GM19468 (cell line): ENCODE results near the gene SPATS2L.
A peak's percentile ranks its signal among the peaks of the same experiment; 100 is the strongest.

Source experiments
- ATAC-seq: cut with Tn5 transposase; IDR thresholded peaks from one replicate; pipeline ENCODE4 v1.9.1; 2021; ENCODE audit warnings: mild to moderate bottlenecking, moderate library complexity, moderate number of reproducible peaks; ENCODE audit not compliant: unreplicated experiment; ENCODE audit errors: extremely low read depth

Gene SPATS2L

GRCh38 chr2:200453853-200454534 lies 147.5 kb downstream of the SPATS2L start:
- ATAC-seq = no peak

DNA sequence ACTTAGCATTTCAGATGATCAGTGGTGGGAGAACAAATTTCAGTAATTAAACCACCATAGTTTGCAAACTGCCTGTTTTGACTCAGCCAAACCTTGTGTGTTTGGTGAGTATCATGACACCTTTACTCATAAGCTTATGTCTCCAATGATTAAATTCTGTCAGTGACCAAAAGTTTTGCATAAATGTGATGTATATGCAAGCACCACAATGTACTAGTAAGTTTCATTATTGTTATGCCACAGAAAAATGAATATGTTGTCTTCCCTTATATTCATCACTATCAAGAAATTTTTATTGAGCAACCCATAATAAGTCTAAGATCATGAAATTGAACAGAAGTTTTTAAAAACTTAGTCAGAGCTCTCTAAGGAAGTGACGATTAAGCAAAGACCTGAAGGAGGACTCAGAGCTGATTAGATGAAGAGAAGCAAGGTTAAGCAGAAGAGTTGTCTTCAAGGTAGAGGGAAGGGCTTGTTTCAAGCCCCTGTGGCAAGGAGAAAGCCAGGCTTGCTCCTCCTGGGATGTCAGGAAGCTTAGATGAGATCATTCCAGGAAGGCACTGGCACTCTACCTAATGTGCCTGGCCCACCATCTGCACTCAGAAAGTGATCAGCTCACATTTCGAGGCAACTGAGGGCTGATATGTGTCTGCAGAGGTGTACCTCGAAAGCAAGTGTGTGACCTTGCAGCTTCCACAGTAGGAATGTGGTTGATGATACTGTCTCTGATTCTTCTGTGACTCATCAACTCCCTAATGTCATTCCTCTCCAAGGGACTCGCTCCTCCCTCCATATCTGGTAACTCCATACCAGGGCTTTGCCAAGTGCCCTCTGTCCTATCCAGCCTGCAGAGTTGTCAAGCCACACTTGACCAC lies 148.7 kb downstream of the SPATS2L start:
- peak; percentile 76 for ATAC-seq

DNA sequence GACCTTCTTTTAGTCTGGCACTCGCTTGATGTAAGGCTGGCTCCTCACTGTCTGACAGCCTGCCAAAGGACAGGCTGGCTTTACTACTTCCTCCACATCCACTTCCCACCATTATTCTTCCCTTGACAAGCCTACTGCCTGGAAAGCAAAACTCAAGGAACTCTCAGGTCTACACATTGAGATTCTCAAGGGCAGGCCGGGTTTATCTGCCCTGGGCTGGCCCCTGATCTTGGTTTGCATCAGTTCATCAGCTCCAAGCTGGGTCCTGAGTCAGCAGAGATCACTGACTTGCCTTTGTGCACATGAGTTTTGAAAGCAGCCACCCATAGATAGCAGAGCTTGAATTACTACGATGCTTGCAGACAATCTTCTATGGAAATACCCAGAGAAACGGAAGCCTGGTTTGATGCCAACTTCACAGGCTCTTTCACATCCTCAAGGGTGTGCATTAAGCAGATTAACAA lies 149.5 kb downstream of the SPATS2L start:
- ATAC-seq = peak; percentile 48

DNA sequence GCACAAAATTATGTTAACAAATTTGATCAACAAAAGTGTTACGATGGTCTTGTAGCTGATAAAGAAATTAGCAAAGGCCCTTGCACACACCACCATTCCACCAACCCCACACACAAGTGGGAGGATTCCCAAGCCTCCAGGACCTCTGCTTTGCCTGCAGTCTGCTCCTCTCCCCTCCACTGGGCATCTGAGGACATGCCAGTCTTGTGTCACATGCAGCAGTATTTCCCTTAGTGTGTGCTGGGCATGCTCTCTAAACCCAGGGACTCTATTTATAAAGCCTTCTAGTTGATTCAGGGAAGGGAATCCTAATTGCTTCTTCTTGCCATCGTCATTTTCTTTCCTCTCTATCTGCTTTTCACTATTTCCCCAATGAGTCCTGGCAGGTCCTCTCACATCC lies 150.1 kb downstream of the SPATS2L start:
- ATAC-seq = no peak

DNA sequence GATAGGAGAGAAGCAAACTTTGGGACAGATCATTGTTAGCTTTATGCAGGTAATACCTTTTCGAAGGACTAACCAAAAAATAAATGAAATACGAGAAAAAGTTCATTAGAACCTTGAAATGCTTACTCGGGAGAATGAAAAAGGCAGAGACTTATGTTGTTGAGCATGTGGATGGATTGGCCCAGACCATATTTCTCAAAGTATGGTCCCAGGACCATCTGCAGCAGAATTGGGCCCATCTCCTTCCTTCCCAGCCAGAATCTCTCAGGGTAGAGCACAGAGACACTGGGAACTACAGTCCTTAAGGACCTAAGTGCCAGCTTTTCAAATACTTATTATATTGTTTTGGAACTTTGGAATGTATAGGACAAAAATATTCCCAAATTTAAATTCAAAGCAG lies 152.6 kb downstream of the SPATS2L start:
- ATAC-seq = no peak

DNA sequence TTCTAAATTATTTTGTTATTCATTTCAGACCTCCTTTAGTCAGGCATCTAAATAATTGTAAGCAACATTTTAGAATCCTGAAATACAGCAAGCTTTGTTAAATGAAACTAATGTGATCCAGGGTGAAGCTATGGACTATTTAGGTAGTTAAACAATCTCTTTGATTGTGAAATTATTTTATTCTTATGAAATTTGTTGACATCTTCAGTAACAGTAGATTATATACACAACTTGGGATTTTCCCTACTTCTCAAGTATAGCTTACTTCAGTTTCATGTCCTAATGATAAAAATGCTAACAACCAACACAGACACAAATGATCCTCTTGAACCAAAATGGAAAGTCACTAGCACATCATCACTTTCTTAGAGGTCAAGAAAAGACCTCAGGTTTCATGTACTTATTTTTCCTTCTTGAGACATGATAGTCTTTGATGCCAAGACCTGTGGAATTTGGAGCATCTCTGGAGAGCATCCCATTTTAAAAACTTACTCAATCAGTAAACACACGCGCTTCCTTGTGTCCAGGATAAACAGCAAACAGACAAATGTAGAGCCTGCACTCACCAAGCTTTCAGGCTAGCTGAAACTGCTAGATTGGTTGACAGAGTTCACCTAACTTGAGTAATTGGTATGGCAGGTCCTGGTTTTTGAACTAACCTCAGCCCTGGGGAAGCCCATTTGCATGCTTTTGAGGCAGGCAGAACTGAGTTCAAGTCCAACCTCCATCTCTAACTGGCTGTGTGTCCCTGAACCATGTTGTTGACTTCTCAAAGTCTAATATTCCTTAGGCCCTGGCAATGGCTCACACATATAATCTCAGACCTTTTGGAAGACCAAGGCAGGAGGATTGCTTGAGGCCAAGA lies 155.6 kb downstream of the SPATS2L start:
- no peak for ATAC-seq

DNA sequence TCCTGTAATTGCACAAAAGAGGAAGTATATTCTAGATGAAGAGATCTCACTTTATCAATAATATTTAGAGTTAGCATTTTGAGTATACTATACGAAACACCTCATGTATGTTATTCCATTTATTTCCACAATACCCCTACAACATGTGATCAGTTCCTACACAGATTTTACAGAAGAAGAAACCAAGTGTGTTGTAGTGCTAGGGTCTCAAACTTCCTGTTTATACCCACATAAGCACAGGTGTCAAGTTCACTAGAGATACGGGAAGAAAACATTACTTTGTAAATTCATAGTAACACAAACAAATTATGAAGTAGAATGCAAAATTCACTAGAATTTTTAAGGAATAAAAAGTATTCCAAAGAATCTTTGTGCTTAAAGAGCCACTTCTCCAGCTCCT lies 157.0 kb downstream of the SPATS2L start:
- no peak for ATAC-seq

- no peak for ATAC-seq
These were observed 160.2 kb downstream of the SPATS2L start for GRCh38 chr2:200466425-200467418.

- ATAC-seq = no peak
These were observed 161.6 kb downstream of the SPATS2L start for GRCh38 chr2:200467806-200468681.

GRCh38 chr2:200469708-200470211 lies 163.3 kb downstream of the SPATS2L start:
- no peak for ATAC-seq

DNA sequence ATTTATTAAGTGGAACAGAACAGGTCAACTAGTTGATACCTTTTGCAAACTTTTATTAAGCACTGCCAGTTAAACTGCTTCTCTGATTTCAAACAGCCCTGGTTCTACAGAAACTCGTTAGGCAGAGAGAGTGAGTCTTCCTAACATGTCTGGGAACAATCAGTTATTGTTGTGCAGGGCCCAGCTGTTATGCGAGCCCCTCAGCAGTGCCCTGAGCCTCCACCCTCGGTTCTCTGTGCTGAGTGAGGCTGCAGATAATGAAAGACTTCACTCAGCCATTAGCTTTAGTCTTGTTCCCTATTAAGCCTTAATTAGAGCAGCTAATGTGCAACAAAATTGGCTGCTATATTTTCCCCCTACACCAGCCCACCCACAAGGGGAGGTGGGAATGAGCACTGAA lies 163.7 kb downstream of the SPATS2L start:
- no peak for ATAC-seq

DNA sequence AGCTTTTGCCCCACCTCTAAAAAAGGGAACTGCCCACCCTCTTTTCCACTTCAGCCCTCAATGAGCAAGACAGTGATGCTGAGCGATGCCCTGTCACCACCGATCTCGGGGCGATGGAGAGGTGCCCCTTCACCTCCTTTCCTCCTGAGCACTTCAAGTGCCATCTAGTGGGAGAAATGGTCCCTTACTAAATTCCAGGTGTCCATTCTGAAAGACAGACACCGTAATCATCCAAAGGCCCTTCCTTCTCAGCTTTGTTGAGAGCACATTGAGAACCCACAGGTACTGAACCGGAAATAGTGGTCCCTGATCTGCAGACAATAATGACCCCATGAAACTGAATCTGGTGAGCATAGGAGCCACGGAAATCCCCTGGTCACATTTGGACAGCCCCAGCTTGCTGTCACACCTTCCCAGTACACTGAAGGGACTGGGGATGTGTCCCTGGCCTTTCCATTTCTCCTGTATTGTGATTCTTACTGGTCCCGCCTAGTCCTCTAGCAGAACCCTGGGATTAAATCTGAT lies 164.9 kb downstream of the SPATS2L start:
- peak; percentile 69 for ATAC-seq

DNA sequence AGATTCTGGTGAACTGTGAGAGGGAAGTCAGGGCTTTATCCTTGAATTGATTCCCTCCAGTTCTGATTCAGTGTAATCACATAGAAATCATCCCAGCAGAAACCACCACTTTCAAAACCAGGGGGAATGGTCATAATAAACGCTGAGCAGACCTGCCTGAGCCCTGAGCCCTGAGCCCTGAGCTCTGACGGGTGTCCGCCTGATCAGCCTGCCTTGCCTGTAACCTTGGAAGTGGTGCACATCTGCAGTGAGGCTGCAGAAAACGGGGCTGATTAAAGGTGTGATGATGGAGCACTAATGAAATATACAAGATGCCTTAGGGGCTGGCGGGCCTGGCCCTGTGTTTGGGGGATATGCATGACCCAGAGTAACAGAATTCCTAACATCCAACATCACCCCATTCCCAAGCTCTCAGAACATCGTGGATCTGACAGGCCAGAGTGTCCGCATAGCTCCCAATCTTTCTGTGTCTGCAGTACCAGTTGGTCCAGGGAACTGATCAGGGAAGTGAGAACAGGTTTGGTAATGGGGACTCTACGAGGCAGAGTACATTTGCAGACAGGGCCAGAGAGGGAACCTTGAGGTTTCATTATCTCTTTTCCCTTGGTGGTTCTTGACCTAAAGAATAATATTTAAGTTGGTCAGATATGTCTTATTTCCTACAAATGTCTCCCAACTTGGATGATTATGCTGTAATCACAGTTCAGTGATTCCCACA lies 165.6 kb downstream of the SPATS2L start:
- ATAC-seq = no peak

DNA sequence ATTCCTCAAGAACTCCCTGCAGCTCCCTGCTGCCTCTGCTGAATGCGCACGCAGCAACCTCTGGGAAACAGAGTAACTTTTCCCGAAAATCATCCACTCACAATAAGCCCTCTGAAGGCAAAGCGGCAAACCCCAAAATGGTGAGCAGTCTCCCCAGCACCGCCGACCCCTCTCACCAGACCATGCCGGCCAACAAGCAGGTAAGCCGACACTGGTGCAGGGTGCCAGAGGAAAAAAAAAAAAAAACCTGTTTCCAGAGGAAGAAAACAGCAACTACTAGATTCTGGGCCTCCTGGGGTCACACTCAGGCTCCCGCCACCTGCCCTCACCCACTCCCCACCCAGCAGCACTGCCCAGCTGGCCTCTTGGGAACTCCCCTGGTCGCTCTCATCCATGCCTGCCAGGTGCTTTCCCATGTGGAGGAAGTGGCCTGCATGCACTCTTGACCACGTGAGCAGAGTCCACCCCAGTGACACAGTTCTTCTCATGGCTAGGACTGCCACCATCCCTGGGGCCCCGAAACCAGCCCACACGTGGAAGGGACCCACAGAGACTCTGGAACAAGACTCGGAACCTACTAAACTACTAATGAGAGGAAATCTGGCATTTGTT lies 166.5 kb downstream of the SPATS2L start:
- no peak for ATAC-seq

GRCh38 chr2:200475795-200476194 lies 169.3 kb downstream of the SPATS2L start:
- no peak for ATAC-seq

DNA sequence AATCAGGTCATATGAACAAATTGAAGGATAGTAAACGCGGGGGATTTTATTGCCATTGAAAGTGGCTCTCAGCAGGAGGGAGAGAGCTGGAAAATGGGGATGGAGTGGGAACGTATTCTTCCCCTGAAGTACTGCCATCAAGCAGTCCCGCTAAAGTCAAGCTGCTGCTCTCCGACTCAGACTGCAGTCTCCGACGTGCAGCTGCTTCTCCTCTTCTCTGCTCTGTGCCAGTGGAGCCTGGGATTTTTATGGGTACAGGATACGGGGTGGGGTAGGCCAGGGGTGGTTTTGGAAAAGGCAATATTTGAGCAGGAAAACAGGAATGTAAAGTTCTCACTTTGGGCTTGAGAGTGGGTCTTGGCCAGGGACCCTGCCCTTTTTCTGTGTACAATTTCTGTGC lies 170.3 kb downstream of the SPATS2L start:
- ATAC-seq = no peak

- no peak for ATAC-seq
These were observed 171.2 kb downstream of the SPATS2L start for GRCh38 chr2:200477667-200478131.
